ENCODE measurements around the gene PGAP6. TPM values are rescaled to one million over a fixed set of nuclear protein-coding genes. Genes with fewer than 3 reads are reported as not detected.
A peak's percentile ranks its signal among the peaks of the same experiment; 100 is the strongest.

Gene PGAP6
- total RNA-seq, 1 donor from 2014 or later = 56.0 TPM

GRCh38 chr16:330741-331140, 51.0 kb downstream of the PGAP6 start:
- Mint-ChIP-seq H3K4me1 (ENCODE audit: unreplicated experiment) (peaks cover 22% of the 10 kb centered on the region), H3K36me3 (peaks cover 7% of the 10 kb centered on the region), H3K4me3 (no peak overlapping the region), H3K9me3 (no peaks in the 10 kb centered on the region), H3K27me3 (no peaks in the 10 kb centered on the region), H3K27ac (peak overlapping the region; percentile 43)
- DNase-seq (ENCODE audit: extremely low spot score, unreplicated experiment) = no peak
- no peak for TF ChIP-seq CTCF (conservative IDR thresholded peaks at IDR 0.05)

- Mint-ChIP-seq H3K9me3 (no peaks in the 10 kb centered on the region), H3K27ac (no peak overlapping the region), H3K4me3 (no peak overlapping the region), H3K36me3 (no peaks in the 10 kb centered on the region), H3K4me1 (ENCODE audit: unreplicated experiment) (peaks cover 4% of the 10 kb centered on the region), H3K27me3 (no peaks in the 10 kb centered on the region)
- no peak for TF ChIP-seq CTCF (conservative IDR thresholded peaks at IDR 0.05)
- DNase-seq (ENCODE audit: extremely low spot score, unreplicated experiment) = no peak
Measured at GRCh38 chr16:325375-326145, 56.2 kb downstream of the PGAP6 start.

GRCh38 chr16:324451-325334, 57.1 kb downstream of the PGAP6 start:
- no peak overlapping the region for H3K4me3 Mint-ChIP-seq
- H3K36me3 Mint-ChIP-seq = peaks cover 4% of the 10 kb centered on the region
- peak overlapping the region; percentile 61 for H3K27ac Mint-ChIP-seq
- no peaks in the 10 kb centered on the region for H3K9me3 Mint-ChIP-seq
- DNase-seq (ENCODE audit: extremely low spot score, unreplicated experiment) = no peak
- no peaks in the 10 kb centered on the region for H3K4me1 Mint-ChIP-seq (ENCODE audit: unreplicated experiment)
- H3K27me3 Mint-ChIP-seq = no peaks in the 10 kb centered on the region
- no peak for TF ChIP-seq CTCF (conservative IDR thresholded peaks at IDR 0.05)

GRCh38 chr16:324201-324450, 57.7 kb downstream of the PGAP6 start:
- H3K36me3 Mint-ChIP-seq = peaks cover 4% of the 10 kb centered on the region
- no peaks in the 10 kb centered on the region for H3K27me3 Mint-ChIP-seq
- no peak overlapping the region for H3K4me3 Mint-ChIP-seq
- DNase-seq (ENCODE audit: extremely low spot score, unreplicated experiment) = no peak
- no peaks in the 10 kb centered on the region for H3K4me1 Mint-ChIP-seq (ENCODE audit: unreplicated experiment)
- TF ChIP-seq CTCF (conservative IDR thresholded peaks at IDR 0.05) = no peak
- peak overlapping the region; percentile 61 for H3K27ac Mint-ChIP-seq
- H3K9me3 Mint-ChIP-seq = no peaks in the 10 kb centered on the region

GRCh38 chr16:322476-323143, 59.2 kb downstream of the PGAP6 start:
- Mint-ChIP-seq H3K36me3 (peaks cover 4% of the 10 kb centered on the region), H3K4me1 (ENCODE audit: unreplicated experiment) (peaks cover 1% of the 10 kb centered on the region)

More at GRCh38 chr16:322476-323143, 59.2 kb downstream of the PGAP6 start:
- Mint-ChIP-seq H3K27ac (no peak overlapping the region), H3K27me3 (no peaks in the 10 kb centered on the region), H3K4me3 (no peak overlapping the region), H3K9me3 (no peaks in the 10 kb centered on the region)
- TF ChIP-seq CTCF (conservative IDR thresholded peaks at IDR 0.05) = no peak
- DNase-seq (ENCODE audit: extremely low spot score, unreplicated experiment) = no peak
